GM12878 (cell line): Measurements from ENCODE around the gene FNDC3B. TPM values are rescaled to one million over a fixed set of nuclear protein-coding genes. Genes with fewer than 3 reads are reported as not detected.

ENCODE experiments used
- ATAC-seq: fragments of 200-7000 bp; cut with Tn5 transposase; 3 replicates; pipeline ENCODE4 v1.9.1; 2020; ENCODE audit warnings: mild to moderate bottlenecking, moderate library complexity
- BruUV-seq: library from RNA; stranded (reverse); fragments of 400-500 nt; replicated peaks from 2 replicates; lab custom pipeline; 2021; lab: Mats Ljungman, UMichigan
- CTCF ChIA-PET: fragments of 300-600 bp; sonication (Branson Sonifier 250); formaldehyde crosslinking; extraction: SDS; loops from one replicate; lab custom pipeline; 2021; ENCODE audit warnings: inconsistent platforms; lab: Yijun Ruan, JAX
- POLR2A ChIA-PET: fragments of 350-600 bp; formaldehyde crosslinking; extraction: SDS; loops from one replicate; lab custom pipeline; 2021; ENCODE audit warnings: inconsistent platforms; lab: Charles Lee
- RAD21 ChIA-PET: fragments of 300-600 bp; sonication (Branson Sonifier 250); formaldehyde crosslinking; loops from one replicate; lab custom pipeline; 2023; ENCODE audit warnings: antibody characterized with exemption; ENCODE audit not compliant: unreplicated experiment; lab: Charles Lee
- SMC1A ChIA-PET: fragments of 300-600 bp; sonication (Branson Sonifier 250); formaldehyde crosslinking; loops from one replicate; lab custom pipeline; 2023; ENCODE audit not compliant: unreplicated experiment, uncharacterized antibody; lab: Charles Lee
- DNase-seq: peaks from one replicate; pipeline ENCODE4 v3.0.0-alpha.2; 2011; ENCODE audit warnings: low read depth, low spot score
- FAIRE-seq: peaks from 3 replicates; lab custom pipeline; 2011; peaks lifted over from hg19 to GRCh38; lab: Jason Lieb, UNC
- H2AFZ ChIP-seq: 2 replicates; pipeline ENCODE4 v1.6.0; 2011; ENCODE audit warnings: low read depth, low read length, control low read depth; ENCODE audit not compliant: control insufficient read depth
- H3K27ac ChIP-seq: 2 replicates; pipeline ENCODE4 v1.5.1; 2011; ENCODE audit warnings: control low read depth; ENCODE audit not compliant: control insufficient read depth, insufficient read depth
- H3K27me3 ChIP-seq, 2 experiments: replicated peaks in 1 of 2; 2 replicates each; pipeline versions ENCODE4 v1.6.0 to v1.6.1; 2011; ENCODE audit warnings: low read length in 1 of 2; ENCODE audit not compliant: control insufficient read depth in 2 of 2, insufficient read depth in 2 of 2
- H3K36me3 ChIP-seq, 2 experiments: 2 replicates each; pipeline ENCODE4 v1.5.1; 2011; ENCODE audit warnings: low read length in 1 of 2; ENCODE audit not compliant: control insufficient read depth in 2 of 2, insufficient read depth in 2 of 2
- H3K4me1 ChIP-seq: 2 replicates; pipeline ENCODE4 v1.6.1; 2011; ENCODE audit warnings: mild to moderate bottlenecking, low read length, moderate library complexity, mixed read lengths; ENCODE audit not compliant: control insufficient read depth, insufficient read depth
- H3K4me2 ChIP-seq: 2 replicates; pipeline ENCODE4 v1.6.0; 2011; ENCODE audit warnings: control low read depth; ENCODE audit not compliant: control insufficient read depth, insufficient read depth
- H3K4me3 ChIP-seq: fragments of 200-600 bp; sonication (generic); 2 replicates; pipeline ENCODE4 v1.5.1; 2016
- H3K79me2 ChIP-seq: 2 replicates; pipeline ENCODE4 v1.6.0; 2011; ENCODE audit warnings: low read length; ENCODE audit not compliant: control insufficient read depth, insufficient read depth
- H3K9ac ChIP-seq: 2 replicates; pipeline ENCODE4 v1.8.0; 2011; ENCODE audit warnings: low read length, control low read depth, mixed read lengths; ENCODE audit not compliant: control insufficient read depth, insufficient read depth
- H3K9me3 ChIP-seq: replicated peaks from 3 replicates; pipeline ENCODE4 v1.5.1; 2011; ENCODE audit warnings: mild to moderate bottlenecking, low read length; ENCODE audit not compliant: control insufficient read depth, insufficient read depth
- H4K20me1 ChIP-seq: 2 replicates; pipeline ENCODE4 v1.6.0; 2011; ENCODE audit not compliant: control insufficient read depth, insufficient read depth
- DPF2 ChIP-seq: fragments of 450-650 bp; IDR thresholded peaks from 2 replicates; pipeline ENCODE4 v1.6.1; 2017; ENCODE audit warnings: mild to moderate bottlenecking
- EED ChIP-seq: sonication (generic); IDR thresholded peaks from 2 replicates; pipeline ENCODE4 v1.6.1; 2016; ENCODE audit warnings: antibody characterized with exemption, low read depth
- ESRRA ChIP-seq: IDR thresholded peaks from 2 replicates; pipeline ENCODE4 v1.6.1; 2012; ENCODE audit warnings: mild to moderate bottlenecking, low read length, improper control_type of control experiment
- HCFC1 ChIP-seq: fragments of 150-350 bp; IDR thresholded peaks from 2 replicates; pipeline ENCODE4 v1.6.1; 2014; ENCODE audit warnings: low read length
- RAD21 ChIP-seq: IDR thresholded peaks from 2 replicates; pipeline ENCODE4 v1.6.1; 2011; ENCODE audit warnings: mild to moderate bottlenecking, low read depth, low read length, moderate library complexity; ENCODE audit not compliant: insufficient read depth
- RUNX3 ChIP-seq: IDR thresholded peaks from 2 replicates; pipeline ENCODE4 v1.6.1; 2012; ENCODE audit warnings: low read length, inconsistent platforms
- WGBS: methylation state at CpG from one replicate; pipeline ENCODE4 v1.1.6; 2016; ENCODE audit warnings: low lambda C conversion rate; ENCODE audit not compliant: insufficient replicate concordance, insufficient coverage; ENCODE audit errors: missing lambda C conversion rate; 5-methylcytosine and 5-hydroxymethylcytosine counted together
- in situ Hi-C: fragments of 300-500 bp; cut with MboI; formaldehyde crosslinking; loops from 9 replicates; pipeline ENCODE4 v1.14.3; 2018; ENCODE audit warnings: mixed read lengths
- intact Hi-C: fragments of 100-400 bp; cut with micrococcal nuclease; formaldehyde crosslinking; loops from one replicate; pipeline ENCODE4 v1.14.2; 2022; ENCODE audit not compliant: unreplicated experiment
- polyA plus RNA-seq, 11 experiments: library from polyadenylated mRNA; depleted of rRNA in 4 of 11; unstranded in 6 of 11; stranded (reverse) in 5 of 11; fragments of >200 nt; fragmentation: Nextera tagmentation in 4 of 11; fragmentation: Illumina TruSeq in 1 of 11; extraction: Ambion mirVana in 4 of 11; extraction: Trizol in 1 of 11; gene quantifications; 1 replicate in 1 of 11; 2 replicates in 10 of 11; pipeline versions ENCODE4 v1.2.1 to v1.2.3, GENCODE V29; 2011 to 2016; ENCODE audit warnings: inconsistent platforms in 2 of 11, missing spikeins in 2 of 11, low read depth in 1 of 11
- total RNA-seq, 4 experiments: library from RNA; depleted of rRNA in 3 of 4; stranded (reverse); fragments of >200 nt in 3 of 4; fragmentation: Illumina TruSeq in 1 of 4; extraction: Trizol in 1 of 4; gene quantifications; 2 replicates each; pipeline versions ENCODE4 v1.2.1 to v1.2.3, GENCODE V29; 2013 to 2021
- TF ChIP-seq, protein P1 (sequence below): fragments of 450-650 bp; IDR thresholded peaks from 2 replicates; pipeline ENCODE4 v1.6.1; 2017; ENCODE audit warnings: mild to moderate bottlenecking, moderate library complexity
- TF ChIP-seq, protein P2 (sequence below): IDR thresholded peaks from 2 replicates; pipeline ENCODE4 v1.6.1; 2011; ENCODE audit warnings: low read depth, mild to moderate bottlenecking, low read length, moderate library complexity, borderline replicate concordance; ENCODE audit errors: extremely low read depth
- TF ChIP-seq, protein P3 (sequence below): fragments of 450-650 bp; IDR thresholded peaks from 2 replicates; pipeline ENCODE4 v1.6.1; 2016; ENCODE audit warnings: mild to moderate bottlenecking
- TF ChIP-seq, protein P4 (sequence below): fragments of 450-650 bp; IDR thresholded peaks from 2 replicates; pipeline ENCODE4 v1.6.1; 2017; ENCODE audit warnings: mild to moderate bottlenecking, moderate library complexity

FNDC3B gene
- total and polyA plus RNA-seq, 10 of the 15 experiments (the other 5 are each of a cell fraction or from before 2014, with no cell fraction given) = 7.9 to 35.0 (median 18.5) TPM

DNA sequence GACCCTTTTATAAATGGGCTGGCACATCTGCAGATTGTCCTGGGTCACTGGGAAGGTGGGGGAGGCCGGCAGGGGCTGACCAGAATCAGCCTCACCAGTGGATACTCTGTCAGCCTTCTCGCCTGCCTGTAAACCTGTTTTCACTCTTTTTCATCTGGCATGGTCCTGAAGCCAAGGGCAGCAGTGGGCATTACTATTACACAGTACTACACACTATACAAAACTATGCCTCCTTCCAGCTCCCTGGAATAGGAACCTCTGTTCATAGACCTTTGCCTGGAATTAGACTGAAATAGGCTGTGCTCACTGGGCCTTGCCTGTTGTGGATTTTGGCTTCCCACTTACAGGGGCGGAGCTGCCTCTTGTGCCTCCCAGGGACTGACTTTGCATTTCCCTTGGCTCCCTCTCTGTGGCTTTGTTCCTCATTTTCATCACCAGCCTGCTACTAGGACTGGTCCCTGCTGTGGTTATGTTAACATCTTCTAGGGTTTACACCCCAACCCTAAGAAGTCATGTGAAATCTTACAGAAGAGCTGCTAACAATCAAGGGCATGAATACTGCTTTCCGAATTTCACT is 120.7 kb downstream of the FNDC3B start:
- Histone ChIP-seq H3K79me2 (peaks cover 31% of the 10 kb centered on the region), H3K36me3 (no peaks in the 10 kb centered on the region; a peak in 1 of 4 replicates), H3K9ac (no peak overlapping the region; the same call in 1 of the 2 replicates), H3K4me3 (no peak overlapping the region), H3K4me2 (no peak overlapping the region), H3K9me3 (no peaks in the 10 kb centered on the region; the same call in 1 of the 3 replicates), H3K4me1 (peaks cover 12% of the 10 kb centered on the region), H4K20me1 (no peaks in the 10 kb centered on the region; the same call in 1 of the 2 replicates), H2AFZ (no peak overlapping the region), H3K27ac (no peak overlapping the region; the same call in 1 of the 2 replicates), H3K27me3 (no peaks in the 10 kb centered on the region)
- in situ Hi-C loops = no loop called here
- intact Hi-C loops = no loop called here
- ChIA-PET POLR2A (interaction anchor here (0.9 to 1.5 kb wide), 3 partner anchors 10 to 58 kb away, joined by 3 to 6 read pairs (median 3); no protein-coding TSS in a partner anchor), RAD21 (interaction anchor here (1.0 kb wide), 1 partner anchor 23 kb away, joined by 3 read pairs; no protein-coding TSS in a partner anchor), SMC1A (interaction anchor here (1.0 to 1.7 kb wide), 10 partner anchors 8 to 53 kb away, joined by 3 to 13 read pairs (median 4); no protein-coding TSS in a partner anchor), CTCF (interaction anchor here (0.8 to 1.3 kb wide), 3 partner anchors 11 to 115 kb away, joined by 3 to 7 read pairs (median 3); no protein-coding TSS in a partner anchor)
- DNase-seq (no peak), FAIRE-seq (no peak), ATAC-seq (peak; percentile 56)
- BruUV-seq = no TSS peak
- 63% methylated on average over 4 of the region's 4 CpGs for WGBS
- TF ChIP-seq EED = peak; percentile 30; the same call in 1 of the 2 replicates
- no peak for TF ChIP-seq DPF2
- TF ChIP-seq, protein P1, sequence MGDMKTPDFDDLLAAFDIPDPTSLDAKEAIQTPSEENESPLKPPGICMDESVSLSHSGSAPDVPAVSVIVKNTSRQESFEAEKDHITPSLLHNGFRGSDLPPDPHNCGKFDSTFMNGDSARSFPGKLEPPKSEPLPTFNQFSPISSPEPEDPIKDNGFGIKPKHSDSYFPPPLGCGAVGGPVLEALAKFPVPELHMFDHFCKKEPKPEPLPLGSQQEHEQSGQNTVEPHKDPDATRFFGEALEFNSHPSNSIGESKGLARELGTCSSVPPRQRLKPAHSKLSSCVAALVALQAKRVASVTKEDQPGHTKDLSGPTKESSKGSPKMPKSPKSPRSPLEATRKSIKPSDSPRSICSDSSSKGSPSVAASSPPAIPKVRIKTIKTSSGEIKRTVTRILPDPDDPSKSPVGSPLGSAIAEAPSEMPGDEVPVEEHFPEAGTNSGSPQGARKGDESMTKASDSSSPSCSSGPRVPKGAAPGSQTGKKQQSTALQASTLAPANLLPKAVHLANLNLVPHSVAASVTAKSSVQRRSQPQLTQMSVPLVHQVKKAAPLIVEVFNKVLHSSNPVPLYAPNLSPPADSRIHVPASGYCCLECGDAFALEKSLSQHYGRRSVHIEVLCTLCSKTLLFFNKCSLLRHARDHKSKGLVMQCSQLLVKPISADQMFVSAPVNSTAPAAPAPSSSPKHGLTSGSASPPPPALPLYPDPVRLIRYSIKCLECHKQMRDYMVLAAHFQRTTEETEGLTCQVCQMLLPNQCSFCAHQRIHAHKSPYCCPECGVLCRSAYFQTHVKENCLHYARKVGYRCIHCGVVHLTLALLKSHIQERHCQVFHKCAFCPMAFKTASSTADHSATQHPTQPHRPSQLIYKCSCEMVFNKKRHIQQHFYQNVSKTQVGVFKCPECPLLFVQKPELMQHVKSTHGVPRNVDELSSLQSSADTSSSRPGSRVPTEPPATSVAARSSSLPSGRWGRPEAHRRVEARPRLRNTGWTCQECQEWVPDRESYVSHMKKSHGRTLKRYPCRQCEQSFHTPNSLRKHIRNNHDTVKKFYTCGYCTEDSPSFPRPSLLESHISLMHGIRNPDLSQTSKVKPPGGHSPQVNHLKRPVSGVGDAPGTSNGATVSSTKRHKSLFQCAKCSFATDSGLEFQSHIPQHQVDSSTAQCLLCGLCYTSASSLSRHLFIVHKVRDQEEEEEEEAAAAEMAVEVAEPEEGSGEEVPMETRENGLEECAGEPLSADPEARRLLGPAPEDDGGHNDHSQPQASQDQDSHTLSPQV = no peak
- peak; percentile 20; the same call in 1 of the 2 replicates for TF ChIP-seq RUNX3
- no peak for TF ChIP-seq HCFC1
- TF ChIP-seq, protein P2, sequence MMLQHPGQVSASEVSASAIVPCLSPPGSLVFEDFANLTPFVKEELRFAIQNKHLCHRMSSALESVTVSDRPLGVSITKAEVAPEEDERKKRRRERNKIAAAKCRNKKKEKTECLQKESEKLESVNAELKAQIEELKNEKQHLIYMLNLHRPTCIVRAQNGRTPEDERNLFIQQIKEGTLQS = no peak
- TF ChIP-seq, protein P3, sequence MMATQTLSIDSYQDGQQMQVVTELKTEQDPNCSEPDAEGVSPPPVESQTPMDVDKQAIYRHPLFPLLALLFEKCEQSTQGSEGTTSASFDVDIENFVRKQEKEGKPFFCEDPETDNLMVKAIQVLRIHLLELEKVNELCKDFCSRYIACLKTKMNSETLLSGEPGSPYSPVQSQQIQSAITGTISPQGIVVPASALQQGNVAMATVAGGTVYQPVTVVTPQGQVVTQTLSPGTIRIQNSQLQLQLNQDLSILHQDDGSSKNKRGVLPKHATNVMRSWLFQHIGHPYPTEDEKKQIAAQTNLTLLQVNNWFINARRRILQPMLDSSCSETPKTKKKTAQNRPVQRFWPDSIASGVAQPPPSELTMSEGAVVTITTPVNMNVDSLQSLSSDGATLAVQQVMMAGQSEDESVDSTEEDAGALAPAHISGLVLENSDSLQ = no peak
- TF ChIP-seq, protein P4, sequence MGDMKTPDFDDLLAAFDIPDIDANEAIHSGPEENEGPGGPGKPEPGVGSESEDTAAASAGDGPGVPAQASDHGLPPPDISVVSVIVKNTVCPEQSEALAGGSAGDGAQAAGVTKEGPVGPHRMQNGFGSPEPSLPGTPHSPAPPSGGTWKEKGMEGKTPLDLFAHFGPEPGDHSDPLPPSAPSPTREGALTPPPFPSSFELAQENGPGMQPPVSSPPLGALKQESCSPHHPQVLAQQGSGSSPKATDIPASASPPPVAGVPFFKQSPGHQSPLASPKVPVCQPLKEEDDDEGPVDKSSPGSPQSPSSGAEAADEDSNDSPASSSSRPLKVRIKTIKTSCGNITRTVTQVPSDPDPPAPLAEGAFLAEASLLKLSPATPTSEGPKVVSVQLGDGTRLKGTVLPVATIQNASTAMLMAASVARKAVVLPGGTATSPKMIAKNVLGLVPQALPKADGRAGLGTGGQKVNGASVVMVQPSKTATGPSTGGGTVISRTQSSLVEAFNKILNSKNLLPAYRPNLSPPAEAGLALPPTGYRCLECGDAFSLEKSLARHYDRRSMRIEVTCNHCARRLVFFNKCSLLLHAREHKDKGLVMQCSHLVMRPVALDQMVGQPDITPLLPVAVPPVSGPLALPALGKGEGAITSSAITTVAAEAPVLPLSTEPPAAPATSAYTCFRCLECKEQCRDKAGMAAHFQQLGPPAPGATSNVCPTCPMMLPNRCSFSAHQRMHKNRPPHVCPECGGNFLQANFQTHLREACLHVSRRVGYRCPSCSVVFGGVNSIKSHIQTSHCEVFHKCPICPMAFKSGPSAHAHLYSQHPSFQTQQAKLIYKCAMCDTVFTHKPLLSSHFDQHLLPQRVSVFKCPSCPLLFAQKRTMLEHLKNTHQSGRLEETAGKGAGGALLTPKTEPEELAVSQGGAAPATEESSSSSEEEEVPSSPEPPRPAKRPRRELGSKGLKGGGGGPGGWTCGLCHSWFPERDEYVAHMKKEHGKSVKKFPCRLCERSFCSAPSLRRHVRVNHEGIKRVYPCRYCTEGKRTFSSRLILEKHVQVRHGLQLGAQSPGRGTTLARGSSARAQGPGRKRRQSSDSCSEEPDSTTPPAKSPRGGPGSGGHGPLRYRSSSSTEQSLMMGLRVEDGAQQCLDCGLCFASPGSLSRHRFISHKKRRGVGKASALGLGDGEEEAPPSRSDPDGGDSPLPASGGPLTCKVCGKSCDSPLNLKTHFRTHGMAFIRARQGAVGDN = no peak
- TF ChIP-seq ESRRA = no peak
- TF ChIP-seq RAD21 = no peak
